Measurements from ENCODE around the gene TOM1L2.

Gene TOM1L2

DNA sequence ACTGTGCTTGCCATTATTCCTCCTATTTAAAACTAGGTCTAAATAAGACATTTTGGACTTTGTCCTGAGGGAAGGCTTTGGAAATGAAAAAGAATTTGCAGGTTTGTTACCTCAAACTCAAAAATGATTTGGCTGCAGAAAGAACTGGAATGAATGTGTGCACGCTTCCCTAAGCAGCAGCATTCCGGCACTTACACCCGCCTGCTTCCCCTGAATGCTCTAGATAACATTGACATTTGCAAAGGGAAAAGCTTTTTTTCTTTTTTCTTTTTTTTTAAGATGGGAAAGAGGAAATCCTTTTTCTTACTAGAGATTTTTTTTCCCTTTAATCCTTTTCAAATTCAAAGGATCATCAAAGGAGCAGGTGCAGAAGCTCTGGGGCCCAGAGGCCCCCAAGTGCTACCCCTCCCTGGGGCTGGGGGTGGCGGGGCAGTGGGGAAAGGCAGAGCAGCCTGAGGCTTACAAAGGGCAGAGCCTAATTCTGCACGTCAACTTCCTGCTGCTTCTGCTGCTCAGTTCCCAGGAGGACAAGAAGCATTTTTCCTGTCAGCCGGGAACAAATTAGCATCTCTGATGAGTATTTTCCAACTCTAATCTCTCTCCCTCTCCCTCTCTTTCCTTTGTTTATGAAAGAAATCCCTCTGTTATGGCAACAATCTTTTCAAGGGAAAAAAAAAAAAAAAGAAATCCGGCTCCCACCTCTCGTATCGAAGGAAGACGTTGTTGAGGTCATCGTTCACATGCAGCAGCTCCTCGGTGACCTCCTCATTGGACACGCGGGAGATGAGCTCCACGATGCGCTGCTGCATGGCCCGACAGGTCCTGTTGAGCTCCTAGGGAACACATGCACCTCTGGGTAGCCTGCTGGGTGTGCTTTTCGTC, 103.3 kb downstream of the TOM1L2 start:
- no peaks in the 10 kb centered on the region for H3K9me3 ChIP-seq (ENCODE audit: low read length)
- no peak overlapping the region for H2AFZ ChIP-seq (ENCODE audit: low read depth, low read length)
- H3K4me1 ChIP-seq (ENCODE audit: insufficient read depth, low read length): peaks cover 25% of the 10 kb centered on the region
- no peaks in the 10 kb centered on the region for H3K27me3 ChIP-seq (ENCODE audit: insufficient read depth, low read length)
- H3K36me3 ChIP-seq (ENCODE audit: insufficient read depth, low read length): no peaks in the 10 kb centered on the region
- peak overlapping the region; percentile 30 for H3K4me3 ChIP-seq (ENCODE audit: low read length)

DNA sequence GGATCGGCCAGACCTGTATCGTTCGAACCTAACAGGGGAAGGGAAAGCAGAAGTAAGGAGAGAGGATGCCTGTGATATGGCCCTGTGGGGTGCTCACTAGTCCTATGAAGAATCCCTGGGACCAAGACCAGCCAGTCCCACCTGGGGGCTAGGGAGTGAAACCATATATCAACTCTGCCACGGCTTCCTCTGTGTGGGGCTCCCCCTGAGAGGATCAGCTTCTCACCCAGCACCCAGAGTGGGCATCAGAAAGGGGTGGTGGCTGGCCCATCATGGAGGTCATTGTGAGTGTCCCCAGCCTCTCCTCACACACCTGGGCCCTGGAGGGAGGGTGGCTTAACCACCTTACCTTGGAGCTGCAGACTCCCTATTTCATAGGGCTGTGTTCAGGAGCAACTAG, 105.3 kb downstream of the TOM1L2 start:
- no peak overlapping the region for H2AFZ ChIP-seq (ENCODE audit: low read depth, low read length)
- H3K4me3 ChIP-seq (ENCODE audit: low read length): no peak overlapping the region
- no peaks in the 10 kb centered on the region for H3K9me3 ChIP-seq (ENCODE audit: low read length)
- no peaks in the 10 kb centered on the region for H3K36me3 ChIP-seq (ENCODE audit: insufficient read depth, low read length)
- H3K27me3 ChIP-seq (ENCODE audit: insufficient read depth, low read length): no peaks in the 10 kb centered on the region
- H3K4me1 ChIP-seq (ENCODE audit: insufficient read depth, low read length): peaks cover 25% of the 10 kb centered on the region

DNA sequence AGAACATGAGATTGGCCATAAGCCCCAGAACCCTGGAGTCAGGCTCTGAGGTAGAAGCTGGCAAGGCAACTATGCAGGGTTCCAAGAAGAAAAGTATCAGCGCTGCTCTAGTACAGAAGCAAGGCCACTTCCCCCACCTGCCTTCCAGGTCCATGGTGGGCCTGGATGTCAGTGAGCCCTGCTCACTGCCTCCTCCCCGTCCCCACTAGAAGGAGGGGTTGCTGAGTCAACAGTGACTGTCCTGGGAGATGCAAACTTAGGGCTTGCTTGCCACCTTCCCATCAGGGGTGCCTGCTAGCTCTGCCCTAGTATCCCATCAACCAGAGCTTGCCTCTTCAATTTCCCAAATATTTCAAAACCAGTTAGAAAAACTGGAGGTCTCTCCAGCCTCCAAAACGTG, 105.8 kb downstream of the TOM1L2 start:
- no peak overlapping the region for H3K4me3 ChIP-seq (ENCODE audit: low read length)
- no peaks in the 10 kb centered on the region for H3K36me3 ChIP-seq (ENCODE audit: insufficient read depth, low read length)

GRCh38 chr17:17865035-17865434, 107.2 kb downstream of the TOM1L2 start:
- no peaks in the 10 kb centered on the region for H3K27me3 ChIP-seq (ENCODE audit: insufficient read depth, low read length)
- no peaks in the 10 kb centered on the region for H3K36me3 ChIP-seq (ENCODE audit: insufficient read depth, low read length)
- H3K4me3 ChIP-seq (ENCODE audit: low read length): no peak overlapping the region
- peaks cover 23% of the 10 kb centered on the region for H3K4me1 ChIP-seq (ENCODE audit: insufficient read depth, low read length)
- H3K9me3 ChIP-seq (ENCODE audit: low read length): no peaks in the 10 kb centered on the region
- H2AFZ ChIP-seq (ENCODE audit: low read depth, low read length): no peak overlapping the region

More for the DNA sequence above, 105.8 kb downstream of the TOM1L2 start:
- Histone ChIP-seq H3K27me3 (ENCODE audit: insufficient read depth, low read length) (no peaks in the 10 kb centered on the region), H3K9me3 (ENCODE audit: low read length) (no peaks in the 10 kb centered on the region), H2AFZ (ENCODE audit: low read depth, low read length) (no peak overlapping the region), H3K4me1 (ENCODE audit: insufficient read depth, low read length) (peaks cover 25% of the 10 kb centered on the region)

GRCh38 chr17:17860766-17861107, 111.5 kb downstream of the TOM1L2 start:
- Histone ChIP-seq H3K36me3 (ENCODE audit: insufficient read depth, low read length) (no peaks in the 10 kb centered on the region), H3K9me3 (ENCODE audit: low read length) (no peaks in the 10 kb centered on the region), H2AFZ (ENCODE audit: low read depth, low read length) (no peak overlapping the region), H3K4me1 (ENCODE audit: insufficient read depth, low read length) (no peaks in the 10 kb centered on the region), H3K4me3 (ENCODE audit: low read length) (no peak overlapping the region), H3K27me3 (ENCODE audit: insufficient read depth, low read length) (no peaks in the 10 kb centered on the region)

GRCh38 chr17:17859909-17860765, 112.1 kb downstream of the TOM1L2 start:
- no peak overlapping the region for H2AFZ ChIP-seq (ENCODE audit: low read depth, low read length)
- no peaks in the 10 kb centered on the region for H3K36me3 ChIP-seq (ENCODE audit: insufficient read depth, low read length)
- H3K4me1 ChIP-seq (ENCODE audit: insufficient read depth, low read length): no peaks in the 10 kb centered on the region
- H3K27me3 ChIP-seq (ENCODE audit: insufficient read depth, low read length): no peaks in the 10 kb centered on the region
- H3K9me3 ChIP-seq (ENCODE audit: low read length): no peaks in the 10 kb centered on the region
- no peak overlapping the region for H3K4me3 ChIP-seq (ENCODE audit: low read length)

DNA sequence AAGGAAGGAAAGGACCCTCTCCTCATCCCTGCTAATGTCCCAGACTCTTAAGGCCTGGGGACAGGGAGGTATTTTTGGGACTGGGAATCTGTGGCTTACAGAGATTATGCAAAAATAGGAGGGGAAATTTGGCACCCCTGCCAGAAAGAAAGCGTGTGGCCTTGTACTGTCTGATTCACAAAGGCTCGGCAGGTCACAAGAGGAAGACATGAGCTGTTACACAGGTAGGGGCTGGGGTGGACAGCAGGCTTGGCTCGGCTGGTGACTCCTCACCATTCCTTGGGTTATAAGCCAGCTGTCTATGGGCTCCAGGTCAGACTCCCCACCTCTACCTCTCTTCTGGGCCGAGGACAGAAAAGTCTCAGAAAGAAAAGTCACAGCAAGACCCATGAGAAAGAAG, 114.7 kb downstream of the TOM1L2 start:
- Histone ChIP-seq H3K36me3 (ENCODE audit: insufficient read depth, low read length) (no peaks in the 10 kb centered on the region), H3K9me3 (ENCODE audit: low read length) (no peaks in the 10 kb centered on the region), H2AFZ (ENCODE audit: low read depth, low read length) (no peak overlapping the region), H3K4me1 (ENCODE audit: insufficient read depth, low read length) (no peaks in the 10 kb centered on the region), H3K4me3 (ENCODE audit: low read length) (no peak overlapping the region), H3K27me3 (ENCODE audit: insufficient read depth, low read length) (no peaks in the 10 kb centered on the region)

- Histone ChIP-seq H2AFZ (ENCODE audit: low read depth, low read length) (no peak overlapping the region), H3K4me1 (ENCODE audit: insufficient read depth, low read length) (peaks cover 10% of the 10 kb centered on the region), H3K9me3 (ENCODE audit: low read length) (no peaks in the 10 kb centered on the region), H3K4me3 (ENCODE audit: low read length) (no peak overlapping the region), H3K27me3 (ENCODE audit: insufficient read depth, low read length) (no peaks in the 10 kb centered on the region), H3K36me3 (ENCODE audit: insufficient read depth, low read length) (no peaks in the 10 kb centered on the region)
Measured at GRCh38 chr17:17856386-17856785, 115.8 kb downstream of the TOM1L2 start.

- H3K36me3 ChIP-seq (ENCODE audit: insufficient read depth, low read length): no peaks in the 10 kb centered on the region
- no peak overlapping the region for H3K4me3 ChIP-seq (ENCODE audit: low read length)
- no peaks in the 10 kb centered on the region for H3K27me3 ChIP-seq (ENCODE audit: insufficient read depth, low read length)
- no peak overlapping the region for H2AFZ ChIP-seq (ENCODE audit: low read depth, low read length)
- H3K4me1 ChIP-seq (ENCODE audit: insufficient read depth, low read length): peaks cover 14% of the 10 kb centered on the region
- H3K9me3 ChIP-seq (ENCODE audit: low read length): no peaks in the 10 kb centered on the region
Measured at GRCh38 chr17:17855976-17856375, 116.2 kb downstream of the TOM1L2 start.

GRCh38 chr17:17853811-17854447, 118.3 kb downstream of the TOM1L2 start:
- H3K9me3 ChIP-seq (ENCODE audit: low read length): no peaks in the 10 kb centered on the region
- no peak overlapping the region for H3K4me3 ChIP-seq (ENCODE audit: low read length)
- H3K4me1 ChIP-seq (ENCODE audit: insufficient read depth, low read length): peaks cover 28% of the 10 kb centered on the region
- no peaks in the 10 kb centered on the region for H3K27me3 ChIP-seq (ENCODE audit: insufficient read depth, low read length)
- no peaks in the 10 kb centered on the region for H3K36me3 ChIP-seq (ENCODE audit: insufficient read depth, low read length)
- H2AFZ ChIP-seq (ENCODE audit: low read depth, low read length): no peak overlapping the region

DNA sequence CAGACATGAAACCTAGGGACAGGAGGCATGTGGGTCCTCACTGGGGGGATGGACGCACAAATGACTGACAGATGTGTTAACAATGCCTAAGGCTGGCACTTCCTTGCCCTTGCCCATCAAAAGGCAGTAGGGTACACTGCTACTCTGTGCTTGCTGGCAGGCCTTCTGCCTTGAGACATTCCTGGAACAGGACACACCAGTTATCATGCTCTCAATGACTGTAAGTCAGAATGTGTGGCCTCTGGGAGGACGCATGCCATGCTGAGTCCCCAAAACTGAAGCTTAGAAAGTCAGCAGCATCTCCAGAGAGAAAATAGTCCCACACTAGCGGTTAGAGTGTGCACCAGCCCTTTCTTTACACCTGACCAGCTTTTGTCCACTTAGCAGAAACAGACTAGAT, 119.3 kb downstream of the TOM1L2 start:
- no peaks in the 10 kb centered on the region for H3K27me3 ChIP-seq (ENCODE audit: insufficient read depth, low read length)

DNA sequence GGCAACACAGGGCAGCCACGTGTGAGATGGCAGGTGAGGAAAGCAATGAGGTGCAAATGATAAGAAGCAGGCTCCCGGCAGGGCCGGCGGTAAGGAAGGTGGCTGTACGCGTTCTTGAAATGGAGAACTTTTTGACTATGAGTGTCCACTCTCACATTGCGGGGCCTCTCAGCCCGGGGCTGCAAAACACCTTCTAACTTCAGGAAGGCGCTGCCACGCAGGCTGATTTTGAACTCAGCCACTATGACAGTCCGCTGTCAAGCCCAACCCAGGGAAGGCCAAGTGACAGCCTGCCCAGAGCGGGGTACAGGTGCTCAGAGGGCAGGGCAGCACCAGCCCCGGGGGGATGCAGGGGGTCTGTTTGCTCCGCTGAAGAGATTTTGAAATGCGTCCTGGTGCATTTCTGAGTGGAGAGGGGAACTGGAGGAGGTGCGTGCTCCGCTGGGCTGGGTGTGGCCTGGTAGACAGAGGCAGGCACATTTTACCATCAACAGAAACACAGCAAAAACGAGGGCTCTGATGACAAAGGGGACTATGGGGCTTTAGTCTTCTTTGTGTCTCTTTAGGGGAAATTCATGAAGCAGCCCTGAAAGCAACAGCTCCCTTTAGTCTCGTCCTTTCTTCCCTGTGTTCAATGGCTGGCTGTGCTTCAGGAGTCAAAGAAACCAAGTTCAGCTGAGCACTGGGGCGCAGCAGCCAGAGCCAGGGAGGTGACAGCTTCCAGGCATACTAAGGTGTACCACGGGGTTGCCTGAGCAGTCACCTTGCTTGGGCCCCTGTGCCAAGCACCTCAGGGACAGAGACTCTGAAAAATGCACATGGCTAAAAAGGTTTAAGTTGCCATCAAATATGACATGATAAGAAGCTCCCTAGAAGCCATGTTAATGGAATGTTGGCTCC, 120.8 kb downstream of the TOM1L2 start:
- Histone ChIP-seq H3K27me3 (ENCODE audit: insufficient read depth, low read length) (no peaks in the 10 kb centered on the region), H3K36me3 (ENCODE audit: insufficient read depth, low read length) (no peaks in the 10 kb centered on the region), H3K4me3 (ENCODE audit: low read length) (no peak overlapping the region), H3K4me1 (ENCODE audit: insufficient read depth, low read length) (peaks cover 28% of the 10 kb centered on the region), H3K9me3 (ENCODE audit: low read length) (no peaks in the 10 kb centered on the region), H2AFZ (ENCODE audit: low read depth, low read length) (no peak overlapping the region)

More for the DNA sequence above, 119.3 kb downstream of the TOM1L2 start:
- no peaks in the 10 kb centered on the region for H3K36me3 ChIP-seq (ENCODE audit: insufficient read depth, low read length)
- H3K4me1 ChIP-seq (ENCODE audit: insufficient read depth, low read length): peaks cover 28% of the 10 kb centered on the region
- no peak overlapping the region for H3K4me3 ChIP-seq (ENCODE audit: low read length)
- H3K9me3 ChIP-seq (ENCODE audit: low read length): no peaks in the 10 kb centered on the region
- no peak overlapping the region for H2AFZ ChIP-seq (ENCODE audit: low read depth, low read length)

Measured in neuron (in vitro differentiated cells).